ENCODE measurements around the gene GGACT. TPM values are rescaled to one million over a fixed set of nuclear protein-coding genes. Genes with fewer than 3 reads are reported as not detected.

The GGACT gene
- polyA plus RNA-seq, 4 donors: 4.1 to 13.1 (median 4.8) TPM

DNA sequence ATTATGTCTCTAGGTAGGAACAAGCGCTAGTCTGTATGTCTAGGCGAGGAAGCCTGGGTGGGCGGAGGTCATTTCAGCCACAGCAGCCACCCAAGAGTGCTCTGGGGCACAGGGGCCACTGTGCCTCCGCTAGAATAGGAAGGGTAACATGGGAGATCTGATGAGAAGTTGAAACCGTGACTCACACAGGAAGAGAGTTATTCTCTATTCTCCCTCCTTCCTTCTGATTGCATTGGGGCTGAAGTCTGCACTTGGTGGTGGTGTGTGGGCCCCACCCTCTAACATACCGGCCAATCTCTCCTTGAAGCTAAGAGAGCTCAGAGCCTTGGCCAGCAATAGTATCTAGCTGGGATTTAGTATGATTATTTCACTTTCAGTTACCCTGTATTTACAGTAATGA is 20.3 kb upstream of the GGACT start:
- no peak for FAIRE-seq
- peaks cover 0 to 16% (median 3%) of the 10 kb centered on the region in 3 donors for H3K4me1 ChIP-seq (ENCODE audit: control insufficient read depth in 3 of 3, insufficient read depth in 2 of 3, low read depth in 1 of 3, low read length in 2 of 3)
- no peaks in the 10 kb centered on the region for H3K27me3 ChIP-seq (ENCODE audit: control insufficient read depth in 3 of 3, insufficient read depth in 3 of 3, low read length in 3 of 3)
- no peaks in the 10 kb centered on the region for H3K9me3 ChIP-seq (ENCODE audit: control insufficient read depth in 2 of 2, insufficient read depth in 1 of 2, low read depth in 1 of 2, low read length in 1 of 2)
- peak overlapping the region; percentile 68 to 93 (median 71) for H3K27ac ChIP-seq (ENCODE audit: low read depth in 1 of 3, low read length in 2 of 3)
- H3K4me3 ChIP-seq (ENCODE audit: low read depth in 1 of 3, low read length in 3 of 3): no peak overlapping the region
- WGBS, 3 donors: 28 to 50% (median 32%) methylated on average over 6 of the region's 6 CpGs
- DNase-seq: peak; percentile 87 to 92
- peaks cover 0 to 26% (median 0%) of the 10 kb centered on the region in 3 donors for H3K36me3 ChIP-seq (ENCODE audit: control insufficient read depth in 3 of 3, insufficient read depth in 2 of 3, low read depth in 1 of 3, low read length in 3 of 3)

DNA sequence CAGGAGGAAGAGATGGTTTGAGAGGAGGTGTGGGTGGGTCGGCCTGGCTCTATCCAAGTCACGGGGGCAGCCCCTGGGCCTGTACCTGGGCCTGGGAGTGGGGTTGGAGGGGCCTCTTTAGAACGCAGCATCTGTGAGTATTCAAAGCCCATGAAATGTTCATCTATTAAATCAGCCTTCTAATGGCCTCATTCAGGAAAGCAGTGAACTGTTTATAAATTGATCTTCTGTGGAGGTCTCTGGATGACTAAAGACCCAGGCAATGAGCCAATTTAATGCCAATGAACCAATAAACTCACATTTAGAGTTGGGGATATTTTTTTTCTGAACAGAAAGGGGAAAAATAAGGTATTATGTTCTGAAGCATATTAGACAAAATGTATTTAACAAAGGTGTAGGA is 19.9 kb upstream of the GGACT start:
- DNase-seq (no peak), FAIRE-seq (no peak)
- H3K9me3 ChIP-seq (ENCODE audit: control insufficient read depth in 2 of 2, insufficient read depth in 1 of 2, low read depth in 1 of 2, low read length in 1 of 2): no peaks in the 10 kb centered on the region
- H3K27me3 ChIP-seq (ENCODE audit: control insufficient read depth in 3 of 3, insufficient read depth in 3 of 3, low read length in 3 of 3): no peaks in the 10 kb centered on the region
- peak overlapping the region; percentile 68 to 93 (median 71) for H3K27ac ChIP-seq (ENCODE audit: low read depth in 1 of 3, low read length in 2 of 3)
- H3K36me3 ChIP-seq (ENCODE audit: control insufficient read depth in 3 of 3, insufficient read depth in 2 of 3, low read depth in 1 of 3, low read length in 3 of 3): peaks cover 0 to 26% (median 0%) of the 10 kb centered on the region in 3 donors
- no peak overlapping the region for H3K4me3 ChIP-seq (ENCODE audit: low read depth in 1 of 3, low read length in 3 of 3)
- peaks cover 0 to 16% (median 3%) of the 10 kb centered on the region in 3 donors for H3K4me1 ChIP-seq (ENCODE audit: control insufficient read depth in 3 of 3, insufficient read depth in 2 of 3, low read depth in 1 of 3, low read length in 2 of 3)
- WGBS, 3 donors: 92 to 97% (median 97%) methylated on average over 3 of the region's 3 CpGs

- DNase-seq: no peak
- peaks cover 0 to 16% (median 0%) of the 10 kb centered on the region in 3 donors for H3K36me3 ChIP-seq (ENCODE audit: control insufficient read depth in 3 of 3, insufficient read depth in 2 of 3, low read depth in 1 of 3, low read length in 3 of 3)
- peaks cover 0 to 12% (median 3%) of the 10 kb centered on the region in 3 donors for H3K4me1 ChIP-seq (ENCODE audit: control insufficient read depth in 3 of 3, insufficient read depth in 2 of 3, low read depth in 1 of 3, low read length in 2 of 3)
- H3K27me3 ChIP-seq (ENCODE audit: control insufficient read depth in 3 of 3, insufficient read depth in 3 of 3, low read length in 3 of 3): no peaks in the 10 kb centered on the region
- H3K27ac ChIP-seq (ENCODE audit: low read depth in 1 of 3, low read length in 2 of 3): no peak overlapping the region
- FAIRE-seq: no peak
- no peak overlapping the region for H3K4me3 ChIP-seq (ENCODE audit: low read depth in 1 of 3, low read length in 3 of 3)
- no peaks in the 10 kb centered on the region for H3K9me3 ChIP-seq (ENCODE audit: control insufficient read depth in 2 of 2, insufficient read depth in 1 of 2, low read depth in 1 of 2, low read length in 1 of 2)
- 69 to 86% (median 84%) methylated on average over 5 of the region's 5 CpGs for WGBS, 3 donors
Measured at GRCh38 chr13:100604918-100605710, 16.5 kb upstream of the GGACT start.

- H3K27me3 ChIP-seq (ENCODE audit: control insufficient read depth in 3 of 3, insufficient read depth in 3 of 3, low read length in 3 of 3): no peaks in the 10 kb centered on the region
Measured at GRCh38 chr13:100602493-100603111, 14.0 kb upstream of the GGACT start.

DNA sequence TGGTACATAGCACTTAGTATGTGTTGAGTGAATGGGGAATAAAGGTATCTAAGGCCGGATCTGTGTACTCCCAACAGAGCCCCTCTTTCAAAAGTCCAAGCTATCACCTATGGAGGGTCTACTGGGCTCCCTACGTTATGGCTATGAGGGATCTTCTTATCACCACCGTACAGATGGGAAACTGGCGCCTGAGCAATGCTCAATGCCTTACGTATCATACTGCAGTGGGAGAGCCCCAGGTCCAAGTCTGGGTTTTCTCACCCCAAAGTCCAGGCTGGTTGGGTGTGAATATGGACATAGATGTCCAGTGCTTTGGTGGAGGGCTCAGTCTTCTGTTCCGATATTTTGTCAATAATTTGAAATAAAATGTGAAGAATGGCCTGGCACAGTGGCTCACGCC is 13.1 kb upstream of the GGACT start:
- 95 to 98% (median 95%) methylated on average over 7 of the region's 7 CpGs for WGBS, 3 donors
- Histone ChIP-seq H3K27ac (ENCODE audit: low read depth in 1 of 3, low read length in 2 of 3) (no peak overlapping the region), H3K4me1 (ENCODE audit: control insufficient read depth in 3 of 3, insufficient read depth in 2 of 3, low read depth in 1 of 3, low read length in 2 of 3) (no peaks in the 10 kb centered on the region), H3K9me3 (ENCODE audit: control insufficient read depth in 2 of 2, insufficient read depth in 1 of 2, low read depth in 1 of 2, low read length in 1 of 2) (no peaks in the 10 kb centered on the region), H3K4me3 (ENCODE audit: low read depth in 1 of 3, low read length in 3 of 3) (no peak overlapping the region), H3K27me3 (ENCODE audit: control insufficient read depth in 3 of 3, insufficient read depth in 3 of 3, low read length in 3 of 3) (no peaks in the 10 kb centered on the region), H3K36me3 (ENCODE audit: control insufficient read depth in 3 of 3, insufficient read depth in 2 of 3, low read depth in 1 of 3, low read length in 3 of 3) (peaks cover 0 to 4% (median 0%) of the 10 kb centered on the region in 3 donors)
- FAIRE-seq (no peak), DNase-seq (no peak)

More at GRCh38 chr13:100602493-100603111, 14.0 kb upstream of the GGACT start:
- Histone ChIP-seq H3K4me3 (ENCODE audit: low read depth in 1 of 3, low read length in 3 of 3) (no peak overlapping the region), H3K4me1 (ENCODE audit: control insufficient read depth in 3 of 3, insufficient read depth in 2 of 3, low read depth in 1 of 3, low read length in 2 of 3) (no peaks in the 10 kb centered on the region), H3K27ac (ENCODE audit: low read depth in 1 of 3, low read length in 2 of 3) (no peak overlapping the region), H3K36me3 (ENCODE audit: control insufficient read depth in 3 of 3, insufficient read depth in 2 of 3, low read depth in 1 of 3, low read length in 3 of 3) (peaks cover 0 to 8% (median 0%) of the 10 kb centered on the region in 3 donors), H3K9me3 (ENCODE audit: control insufficient read depth in 2 of 2, insufficient read depth in 1 of 2, low read depth in 1 of 2, low read length in 1 of 2) (no peaks in the 10 kb centered on the region)
- WGBS, 3 donors: 71 to 91% (median 86%) methylated on average over 8 of the region's 8 CpGs
- DNase-seq (no peak), FAIRE-seq (no peak)

- no peaks in the 10 kb centered on the region for H3K4me1 ChIP-seq (ENCODE audit: control insufficient read depth in 3 of 3, insufficient read depth in 2 of 3, low read depth in 1 of 3, low read length in 2 of 3)
- H3K36me3 ChIP-seq (ENCODE audit: control insufficient read depth in 3 of 3, insufficient read depth in 2 of 3, low read depth in 1 of 3, low read length in 3 of 3): no peaks in the 10 kb centered on the region
- no peak overlapping the region for H3K4me3 ChIP-seq (ENCODE audit: low read depth in 1 of 3, low read length in 3 of 3)
- H3K27ac ChIP-seq (ENCODE audit: low read depth in 1 of 3, low read length in 2 of 3): no peak overlapping the region
- no peaks in the 10 kb centered on the region for H3K9me3 ChIP-seq (ENCODE audit: control insufficient read depth in 2 of 2, insufficient read depth in 1 of 2, low read depth in 1 of 2, low read length in 1 of 2)
- no peak for DNase-seq
- no peaks in the 10 kb centered on the region for H3K27me3 ChIP-seq (ENCODE audit: control insufficient read depth in 3 of 3, insufficient read depth in 3 of 3, low read length in 3 of 3)
- FAIRE-seq: no peak
- WGBS, 3 donors: 48 to 58% (median 55%) methylated on average over 6 of the region's 6 CpGs
Measured at GRCh38 chr13:100600915-100601314, 12.3 kb upstream of the GGACT start.

DNA sequence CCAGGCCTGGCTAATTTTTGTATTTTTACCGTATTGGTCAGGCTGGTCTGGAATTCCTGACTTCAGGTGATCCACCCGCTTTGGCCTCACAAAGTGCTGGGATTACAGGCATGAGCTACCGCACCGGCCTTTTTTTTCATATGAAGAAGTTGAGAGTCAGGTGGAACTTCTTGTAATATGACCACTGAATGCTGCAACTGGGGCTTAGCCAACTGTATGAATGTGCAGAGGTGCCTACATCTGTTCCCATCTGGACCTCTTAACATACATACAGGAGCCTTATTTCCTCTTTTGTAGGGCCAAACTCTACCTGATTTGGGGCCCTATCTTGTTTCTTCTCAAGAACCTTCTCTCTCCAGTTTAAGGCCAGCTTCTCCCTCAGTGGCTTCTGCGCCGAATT is 11.9 kb upstream of the GGACT start:
- FAIRE-seq (no peak), DNase-seq (no peak)
- no peak overlapping the region for H3K4me3 ChIP-seq (ENCODE audit: low read depth in 1 of 3, low read length in 3 of 3)
- no peaks in the 10 kb centered on the region for H3K4me1 ChIP-seq (ENCODE audit: control insufficient read depth in 3 of 3, insufficient read depth in 2 of 3, low read depth in 1 of 3, low read length in 2 of 3)
- no peaks in the 10 kb centered on the region for H3K36me3 ChIP-seq (ENCODE audit: control insufficient read depth in 3 of 3, insufficient read depth in 2 of 3, low read depth in 1 of 3, low read length in 3 of 3)
- H3K9me3 ChIP-seq (ENCODE audit: control insufficient read depth in 2 of 2, insufficient read depth in 1 of 2, low read depth in 1 of 2, low read length in 1 of 2): no peaks in the 10 kb centered on the region
- H3K27me3 ChIP-seq (ENCODE audit: control insufficient read depth in 3 of 3, insufficient read depth in 3 of 3, low read length in 3 of 3): no peaks in the 10 kb centered on the region
- WGBS, 3 donors: 95 to 96% (median 95%) methylated on average over 6 of the region's 6 CpGs
- H3K27ac ChIP-seq (ENCODE audit: low read depth in 1 of 3, low read length in 2 of 3): no peak overlapping the region

- Histone ChIP-seq H3K4me1 (ENCODE audit: control insufficient read depth in 3 of 3, insufficient read depth in 2 of 3, low read depth in 1 of 3, low read length in 2 of 3) (no peaks in the 10 kb centered on the region), H3K27ac (ENCODE audit: low read depth in 1 of 3, low read length in 2 of 3) (no peak overlapping the region), H3K4me3 (ENCODE audit: low read depth in 1 of 3, low read length in 3 of 3) (no peak overlapping the region), H3K27me3 (ENCODE audit: control insufficient read depth in 3 of 3, insufficient read depth in 3 of 3, low read length in 3 of 3) (no peaks in the 10 kb centered on the region), H3K9me3 (ENCODE audit: control insufficient read depth in 2 of 2, insufficient read depth in 1 of 2, low read depth in 1 of 2, low read length in 1 of 2) (no peaks in the 10 kb centered on the region), H3K36me3 (ENCODE audit: control insufficient read depth in 3 of 3, insufficient read depth in 2 of 3, low read depth in 1 of 3, low read length in 3 of 3) (no peaks in the 10 kb centered on the region)
- DNase-seq (no peak), FAIRE-seq (no peak)
- 87 to 94% (median 88%) methylated on average over 4 of the region's 4 CpGs for WGBS, 3 donors
Measured at GRCh38 chr13:100597253-100597652, 8.7 kb upstream of the GGACT start.
